HepG2 (cell line): ENCODE measurements around the gene CNOT1. TPM values are rescaled to one million over a fixed set of nuclear protein-coding genes. Genes with fewer than 3 reads are reported as not detected.
A peak's percentile ranks its signal among the peaks of the same experiment; 100 is the strongest.

Experiments used
- FOXK1 ChIP-seq: sonication (generic); formaldehyde crosslinking; IDR thresholded peaks from 2 replicates; pipeline ENCODE4 v1.4.0; 2020; ENCODE audit warnings: low read depth, missing genetic modification reagents, borderline replicate concordance
- HINFP ChIP-seq: sonication (generic); formaldehyde crosslinking; IDR thresholded peaks from 2 replicates; pipeline ENCODE4 v1.4.0; 2020; ENCODE audit warnings: low read depth, mild to moderate bottlenecking, missing genetic modification reagents
- KDM4B ChIP-seq: sonication (generic); formaldehyde crosslinking; IDR thresholded peaks from 2 replicates; pipeline ENCODE4 v1.4.0; 2020; ENCODE audit warnings: missing genetic modification reagents
- LBX2 ChIP-seq: sonication (generic); formaldehyde crosslinking; IDR thresholded peaks from 2 replicates; pipeline ENCODE4 v1.5.0; 2020; ENCODE audit warnings: missing genetic modification reagents, mild to moderate bottlenecking, borderline replicate concordance
- MIER3 ChIP-seq: IDR thresholded peaks from 2 replicates; pipeline ENCODE4 v1.6.1; 2016; ENCODE audit warnings: missing compliant biosample characterization, borderline replicate concordance
- MXD3 ChIP-seq: IDR thresholded peaks from 2 replicates; pipeline ENCODE4 v1.6.1; 2016; ENCODE audit warnings: mild to moderate bottlenecking, missing biosample characterization, missing genetic modification reagents
- PBX3 ChIP-seq: sonication (generic); formaldehyde crosslinking; IDR thresholded peaks from 2 replicates; pipeline ENCODE4 v1.8.1; 2023; ENCODE audit warnings: missing genetic modification reagents, inconsistent platforms, borderline replicate concordance
- RERE ChIP-seq: IDR thresholded peaks from 2 replicates; pipeline ENCODE4 v1.6.1; 2016; ENCODE audit warnings: low read depth, missing genetic modification reagents, missing compliant biosample characterization
- SSRP1 ChIP-seq: IDR thresholded peaks from 2 replicates; pipeline ENCODE4 v1.6.1; 2016; ENCODE audit warnings: control low read depth
- TFE3 ChIP-seq: IDR thresholded peaks from 2 replicates; pipeline ENCODE4 v1.6.1; 2016
- THRA ChIP-seq: sonication (generic); formaldehyde crosslinking; IDR thresholded peaks from 2 replicates; pipeline ENCODE4 v1.4.0; 2020; ENCODE audit warnings: missing genetic modification reagents, borderline replicate concordance
- ZBTB8A ChIP-seq: sonication (generic); formaldehyde crosslinking; IDR thresholded peaks from 2 replicates; pipeline ENCODE4 v1.4.0; 2020; ENCODE audit warnings: mild to moderate bottlenecking, low read depth, missing genetic modification reagents, borderline replicate concordance
- ZNF468 ChIP-seq: sonication (generic); formaldehyde crosslinking; IDR thresholded peaks from 2 replicates; pipeline ENCODE4 v1.8.0; 2022; ENCODE audit warnings: mild to moderate bottlenecking, moderate library complexity, missing genetic modification reagents
- ZNF530 ChIP-seq: sonication (generic); formaldehyde crosslinking; IDR thresholded peaks from 2 replicates; pipeline ENCODE4 v1.5.0; 2020; ENCODE audit warnings: low read depth, mild to moderate bottlenecking, missing genetic modification reagents
- polyA plus RNA-seq, 8 experiments: library from polyadenylated mRNA; depleted of rRNA in 3 of 8; stranded (reverse) in 7 of 8; unstranded in 1 of 8; fragments of >200 nt; fragmentation: Illumina TruSeq in 4 of 8; extraction: Trizol in 4 of 8; gene quantifications; 2 replicates each; pipeline versions ENCODE4 v1.2.1 to v1.2.3, GENCODE V29; 2011 to 2016; ENCODE audit warnings: low read depth in 4 of 8, missing spikeins in 1 of 8, mixed read lengths in 1 of 8; ENCODE audit not compliant: insufficient read depth in 1 of 8
- total RNA-seq, 5 experiments: library from RNA; depleted of rRNA; stranded (reverse); fragments of >200 nt; fragmentation: Illumina TruSeq; extraction: Trizol; gene quantifications; 2 replicates each; pipeline ENCODE4 v1.2.3, GENCODE V29; 2016; ENCODE audit warnings: low read depth in 1 of 5

The CNOT1 gene
- total and polyA plus RNA-seq, 2 of the 13 experiments (the other 11 are each of a cell fraction or from before 2014, with no cell fraction given) = 188 to 232 TPM

- peak; percentile 98 for TF ChIP-seq MXD3 (CRISPR knock-in tag)
- TF ChIP-seq MIER3 (CRISPR knock-in tag) = peak; percentile 54; the same call in 1 of the 2 replicates
- TF ChIP-seq SSRP1 = no peak
- TF ChIP-seq TFE3 (CRISPR knock-in tag) = peak; percentile 77
- peak; percentile 75; the same call in 1 of the 2 replicates for TF ChIP-seq THRA (CRISPR knock-in tag)
- TF ChIP-seq HINFP = peak; percentile 70; the same call in 1 of the 2 replicates
- peak; percentile 17; the same call in 1 of the 2 replicates for TF ChIP-seq PBX3 (CRISPR knock-in tag)
- no peak for TF ChIP-seq KDM4B
- peak; percentile 97 for TF ChIP-seq FOXK1 (CRISPR knock-in tag)
- TF ChIP-seq ZBTB8A (CRISPR knock-in tag) = peak; percentile 94
- peak; percentile 75; the same call in 1 of the 2 replicates for TF ChIP-seq LBX2
- peak; percentile 98 for TF ChIP-seq ZNF468 (CRISPR knock-in tag)
- peak; percentile 23; the same call in 1 of the 2 replicates for TF ChIP-seq RERE (CRISPR knock-in tag)
- no peak for TF ChIP-seq ZNF530 (CRISPR knock-in tag)
These were observed 114.3 kb downstream of the CNOT1 start, which contains the start of gene SETD6 (continued) for GRCh38 chr16:58515125-58515870.
